ENCODE data around the gene KREMEN1.
A peak's percentile ranks its signal among the peaks of the same experiment; 100 is the strongest.

KREMEN1 gene

GRCh38 chr22:29043906-29044575 is 28.8 kb upstream of the KREMEN1 start:
- no peak for DNase-seq
- intact Hi-C loops (cut with DNase I) = no loop called here

- intact Hi-C loops (cut with DNase I) = no loop called here
- DNase-seq = peak in 1 of 42 donors; percentile 50
Observed at GRCh38 chr22:29044657-29045176, 28.1 kb upstream of the KREMEN1 start.

DNA sequence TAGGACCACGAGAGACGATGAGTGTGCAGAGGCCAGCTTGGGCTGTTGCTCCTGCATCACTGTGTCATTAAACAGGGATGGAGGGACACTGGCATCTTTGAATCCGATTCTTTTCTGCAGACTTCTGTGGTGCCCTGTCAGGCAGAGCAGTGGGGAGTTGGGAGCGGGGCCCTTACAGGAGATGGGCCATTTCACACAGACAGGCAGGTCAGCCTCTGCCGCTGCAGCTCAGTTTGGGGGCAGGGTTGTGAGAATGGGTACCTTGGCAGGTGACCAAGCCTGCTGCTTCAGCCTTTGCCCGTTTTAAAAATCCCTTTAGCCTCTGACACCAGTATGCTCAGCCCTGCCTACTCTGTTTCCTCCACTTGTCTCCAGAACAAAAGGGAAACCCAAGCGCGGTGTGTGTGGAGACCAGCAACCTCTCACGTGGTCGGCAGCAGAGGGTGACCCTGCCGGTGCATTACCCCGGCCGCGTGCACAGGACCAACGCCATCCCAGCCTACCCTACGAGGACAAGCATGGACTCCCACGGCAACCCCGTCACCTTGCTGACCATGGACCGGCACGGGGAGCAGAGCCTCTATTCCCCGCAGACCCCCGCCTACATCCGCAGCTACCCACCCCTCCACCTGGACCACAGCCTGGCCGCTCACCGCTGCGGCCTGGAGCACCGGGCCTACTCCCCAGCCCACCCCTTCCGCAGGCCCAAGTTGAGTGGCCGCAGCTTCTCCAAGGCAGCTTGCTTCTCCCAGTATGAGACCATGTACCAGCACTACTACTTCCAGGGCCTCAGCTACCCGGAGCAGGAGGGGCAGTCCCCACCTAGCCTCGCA is 23.8 kb upstream of the KREMEN1 start:
- intact Hi-C loops (cut with DNase I) = no loop called here
- DNase-seq = no peak

DNA sequence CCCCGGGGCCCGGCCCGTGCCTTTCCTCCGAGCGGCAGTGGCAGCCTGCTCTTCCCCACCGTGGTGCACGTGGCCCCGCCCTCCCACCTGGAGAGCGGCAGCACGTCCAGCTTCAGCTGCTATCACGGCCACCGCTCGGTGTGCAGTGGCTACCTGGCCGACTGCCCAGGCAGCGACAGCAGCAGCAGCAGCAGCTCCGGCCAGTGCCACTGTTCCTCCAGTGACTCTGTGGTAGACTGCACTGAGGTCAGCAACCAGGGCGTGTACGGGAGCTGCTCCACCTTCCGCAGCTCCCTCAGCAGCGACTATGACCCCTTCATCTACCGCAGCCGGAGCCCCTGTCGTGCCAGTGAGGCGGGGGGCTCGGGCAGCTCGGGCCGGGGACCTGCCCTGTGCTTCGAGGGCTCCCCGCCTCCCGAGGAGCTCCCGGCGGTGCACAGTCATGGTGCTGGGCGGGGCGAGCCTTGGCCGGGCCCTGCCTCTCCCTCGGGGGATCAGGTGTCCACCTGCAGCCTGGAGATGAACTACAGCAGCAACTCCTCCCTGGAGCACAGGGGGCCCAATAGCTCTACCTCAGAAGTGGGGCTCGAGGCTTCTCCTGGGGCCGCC is 23.1 kb upstream of the KREMEN1 start:
- intact Hi-C loops (cut with DNase I) = no loop called here
- DNase-seq = no peak

DNA sequence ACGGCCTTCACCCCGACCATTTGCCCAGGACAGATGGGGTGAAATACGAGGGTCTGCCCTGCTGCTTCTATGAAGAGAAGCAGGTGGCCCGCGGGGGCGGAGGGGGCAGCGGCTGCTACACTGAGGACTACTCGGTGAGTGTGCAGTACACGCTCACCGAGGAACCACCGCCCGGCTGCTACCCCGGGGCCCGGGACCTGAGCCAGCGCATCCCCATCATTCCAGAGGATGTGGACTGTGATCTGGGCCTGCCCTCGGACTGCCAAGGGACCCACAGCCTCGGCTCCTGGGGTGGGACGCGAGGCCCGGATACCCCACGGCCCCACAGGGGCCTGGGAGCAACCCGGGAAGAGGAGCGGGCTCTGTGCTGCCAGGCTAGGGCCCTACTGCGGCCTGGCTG is 22.4 kb upstream of the KREMEN1 start:
- intact Hi-C loops (cut with DNase I) = no loop called here
- no peak for DNase-seq

DNA sequence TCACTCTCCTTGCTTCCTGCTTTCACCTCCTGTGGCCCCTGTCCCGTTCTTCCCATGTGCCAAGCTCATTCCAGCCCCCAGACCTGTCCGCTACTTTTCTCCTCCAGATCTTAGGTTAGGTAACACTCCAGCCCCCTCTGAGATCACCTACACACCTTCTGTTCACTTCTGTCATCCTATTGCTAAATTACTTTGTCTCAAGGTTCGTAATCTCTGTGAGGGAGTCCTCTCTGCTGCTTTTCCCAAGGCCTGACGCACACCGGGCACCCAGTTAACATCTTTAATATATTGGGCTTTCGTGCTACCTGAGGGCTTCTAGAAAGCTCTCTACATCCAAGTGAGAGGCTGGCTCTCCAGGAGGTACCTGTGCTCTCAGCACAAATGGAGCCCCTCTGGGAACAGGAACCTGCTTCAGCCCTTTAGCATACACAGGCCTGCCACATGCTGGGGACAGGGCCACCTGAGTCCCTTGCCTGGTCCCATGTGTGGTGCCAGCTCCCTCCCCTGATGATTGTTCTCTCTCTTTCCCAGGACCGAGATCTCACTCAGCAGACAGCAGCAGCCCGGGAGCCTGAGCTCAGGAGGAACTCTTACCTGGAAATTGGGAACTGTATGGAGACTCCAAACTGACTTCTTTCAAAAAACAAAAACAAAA is 19.7 kb upstream of the KREMEN1 start:
- peak in 1 of 42 donors; percentile 26 for DNase-seq

DNA sequence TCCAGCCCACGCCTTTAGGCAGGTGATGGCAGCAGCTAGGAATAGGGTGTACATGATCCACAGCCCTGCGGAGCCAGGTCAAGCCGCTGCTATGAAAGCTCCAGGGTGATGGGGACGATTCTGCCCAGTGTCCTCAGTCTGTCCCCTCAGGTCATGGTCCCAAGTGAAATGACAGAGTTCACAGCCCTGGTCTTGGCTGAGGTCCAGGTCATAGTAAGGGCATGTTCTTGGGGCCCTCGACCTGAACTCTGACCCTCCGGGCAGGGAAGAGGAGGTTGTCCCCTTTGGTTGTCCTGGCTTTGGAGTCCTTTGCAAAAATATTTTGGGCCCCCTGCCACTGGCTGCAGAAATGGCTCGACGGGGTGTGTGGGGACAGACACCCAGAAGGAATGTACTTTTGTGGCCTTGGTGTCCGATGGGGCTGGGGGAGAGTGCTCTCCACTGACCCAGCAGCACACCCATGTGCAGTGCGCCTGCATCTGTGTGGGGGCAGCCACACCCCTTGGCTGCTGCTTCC is 18.5 kb upstream of the KREMEN1 start:
- intact Hi-C loops (cut with DNase I) = no loop called here
- no peak for DNase-seq

More for the DNA sequence above, 19.7 kb upstream of the KREMEN1 start:
- intact Hi-C loops (cut with DNase I) = no loop called here

GRCh38 chr22:29055192-29055830 is 17.5 kb upstream of the KREMEN1 start:
- intact Hi-C loops (cut with DNase I) = no loop called here
- DNase-seq = no peak

DNA sequence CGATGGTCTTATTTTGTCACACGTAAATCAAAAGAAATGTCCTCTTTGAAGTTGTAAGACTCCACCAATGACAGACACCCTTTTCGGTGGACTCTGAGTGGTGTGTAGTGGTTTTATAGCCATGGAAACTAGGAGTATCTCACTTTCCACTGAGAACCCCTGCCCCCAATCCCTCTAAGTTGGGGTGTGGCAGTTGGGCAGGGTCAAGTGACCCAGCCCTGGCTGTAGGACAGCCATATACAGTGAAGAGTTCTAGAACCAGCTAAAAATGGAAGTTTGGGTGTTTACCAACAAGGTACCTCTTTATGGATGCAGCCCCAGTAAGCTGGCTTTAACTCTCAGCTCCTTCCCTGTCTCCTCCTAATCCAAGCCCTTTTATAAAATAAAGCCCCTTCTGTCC is 16.4 kb upstream of the KREMEN1 start:
- intact Hi-C loops (cut with DNase I) = no loop called here
- DNase-seq = no peak

- intact Hi-C loops (cut with DNase I) = no loop called here
- no peak for DNase-seq
Observed at GRCh38 chr22:29060251-29060869, 12.5 kb upstream of the KREMEN1 start.

- no peak for DNase-seq
- intact Hi-C loops (cut with DNase I) = no loop called here
Observed at GRCh38 chr22:29060931-29061330, 11.9 kb upstream of the KREMEN1 start.

DNA sequence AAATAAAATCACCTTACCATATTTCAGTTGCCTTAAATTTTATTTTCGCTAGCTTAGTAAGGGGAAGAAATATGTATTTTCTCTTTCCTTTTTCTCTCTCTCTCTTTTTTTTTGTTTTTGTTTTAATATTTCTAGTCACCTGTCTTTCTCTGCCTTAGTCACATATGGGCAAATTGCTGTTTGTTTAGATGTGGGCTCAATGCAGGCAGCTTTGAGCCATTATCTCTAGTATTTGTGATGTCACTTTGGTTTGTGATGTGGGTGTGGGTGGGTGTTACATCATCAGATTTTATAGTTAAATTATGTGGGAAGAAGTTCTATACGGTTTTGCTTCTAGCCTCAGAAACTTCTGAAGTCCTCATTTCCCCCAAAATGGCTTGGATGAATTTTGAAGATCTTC is 11.1 kb upstream of the KREMEN1 start, which contains the start of gene C22orf31:
C22orf31 (minus strand) TSS at position 59 of the 400 bp plus-strand sequence; CDS start at position 20, 39 bp downstream.
- intact Hi-C loops (cut with DNase I) = no loop called here

DNA sequence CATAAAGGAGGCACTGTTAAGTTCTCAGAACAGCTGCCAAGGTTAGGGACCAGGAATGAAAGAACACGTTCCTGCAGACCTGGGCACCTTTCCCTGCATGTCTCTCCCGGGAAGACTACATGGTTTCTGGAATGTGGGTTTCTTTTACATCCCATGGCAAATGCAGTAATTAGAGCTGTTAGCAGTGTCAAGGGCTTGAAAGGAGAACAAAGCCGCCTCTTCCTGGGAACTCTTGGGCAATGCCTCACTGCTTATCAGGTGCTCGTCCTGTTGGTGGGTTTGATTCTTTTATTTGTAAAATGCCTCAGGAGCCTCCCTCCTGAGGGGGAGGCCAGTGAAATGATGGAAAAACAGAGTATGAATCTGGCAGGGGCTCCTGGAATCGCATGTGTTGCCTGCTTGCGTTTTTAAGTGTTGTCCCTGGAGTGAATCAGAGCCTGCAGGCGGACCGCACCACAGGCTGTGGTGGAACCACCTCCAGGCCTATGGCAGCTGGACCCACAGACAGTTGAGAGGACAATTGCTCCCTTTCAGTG is 10.5 kb upstream of the KREMEN1 start:
- peak in 3 of 42 donors; percentile 7 to 32 (median 15) for DNase-seq
- intact Hi-C loops (cut with DNase I) = no loop called here

More for the DNA sequence above, 11.1 kb upstream of the KREMEN1 start, which contains the start of gene C22orf31:
- DNase-seq = no peak

DNA sequence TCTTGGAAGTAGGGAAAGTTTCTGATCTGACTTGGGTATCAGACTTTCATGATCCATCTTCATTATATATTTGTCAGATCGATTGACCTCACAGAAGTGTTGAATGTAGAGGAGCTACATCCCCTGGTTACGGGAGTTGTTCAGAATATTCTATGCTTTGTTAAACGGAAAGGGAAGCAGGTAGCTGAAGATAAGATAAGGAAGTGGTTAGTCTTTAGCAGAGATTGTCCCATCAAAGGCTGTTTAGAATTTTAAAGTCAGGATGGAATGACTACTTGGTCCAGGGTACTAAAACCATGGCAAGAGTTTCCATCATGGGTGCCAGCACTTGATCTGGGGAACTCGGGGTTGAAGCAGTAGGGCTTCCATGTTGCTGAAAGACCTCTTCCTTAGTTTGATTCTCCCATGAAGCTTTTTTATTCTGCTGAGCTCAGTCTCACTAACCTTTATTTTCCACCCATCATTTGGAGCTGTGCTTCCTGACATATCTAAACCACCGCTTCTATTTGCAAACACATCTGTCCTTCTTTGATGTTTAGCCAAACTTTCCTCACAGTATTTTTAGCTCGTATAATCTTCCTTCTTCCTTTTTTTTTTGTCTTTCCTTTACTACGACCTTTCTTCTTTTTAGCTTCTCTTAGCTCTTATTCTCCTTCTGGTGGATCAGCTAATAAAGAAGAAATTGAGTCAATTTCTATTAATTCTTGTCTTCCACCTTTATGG is 7.2 kb upstream of the KREMEN1 start:
- intact Hi-C loops (cut with DNase I) = no loop called here
- no peak for DNase-seq

DNA sequence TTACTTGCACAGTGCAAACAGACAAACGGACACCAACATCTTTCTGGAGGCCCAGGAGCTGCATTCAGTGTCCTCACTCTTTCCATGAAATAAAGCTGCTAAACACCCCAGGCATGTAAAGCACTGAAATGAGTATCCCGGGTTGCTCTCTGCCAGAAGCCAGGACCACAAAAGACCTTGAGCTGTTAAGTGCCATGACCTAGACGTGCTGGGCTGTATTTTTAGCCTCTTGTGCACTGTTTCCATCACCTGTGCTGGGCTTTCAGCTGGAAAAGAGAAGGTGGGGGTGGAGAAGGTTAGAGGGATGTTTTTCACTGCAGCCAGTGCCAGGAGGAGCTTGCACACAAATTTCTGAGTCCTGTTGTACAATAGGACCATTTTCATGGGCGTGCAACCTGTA is 3.4 kb upstream of the KREMEN1 start:
- DNase-seq = peak in 1 of 42 donors; percentile 25
- intact Hi-C loops (cut with DNase I) = no loop called here

- intact Hi-C loops (cut with DNase I) = loop anchor here (10.0 kb wide), 1 partner anchor 74 kb away; no protein-coding TSS in a partner anchor
Observed at GRCh38 chr22:29070490-29070889, 2.3 kb upstream of the KREMEN1 start.

More at GRCh38 chr22:29070490-29070889, 2.3 kb upstream of the KREMEN1 start:
- DNase-seq = peak in 1 of 42 donors; percentile 34
